K562 (cell line): ENCODE measurements around the gene SCAP. TPM values are rescaled to one million over a fixed set of nuclear protein-coding genes. Genes with fewer than 3 reads are reported as not detected.

Experiments used
- ADNP ChIP-seq: fragments of 200-800 bp; sonication (Bioruptor generic); IDR thresholded peaks from 2 replicates; pipeline ENCODE4 v1.6.1; 2016; ENCODE audit warnings: missing genetic modification characterization, missing compliant biosample characterization
- CTCF ChIP-seq, 3 experiments: IDR thresholded peaks in 2 of 3; conservative IDR thresholded peaks in 1 of 3; 2 replicates each; pipeline ENCODE4 v1.5.1; 2011 to 2012; ENCODE audit warnings: low read length in 3 of 3, mild to moderate bottlenecking in 3 of 3, control low read depth in 2 of 3, improper control_type of control experiment in 1 of 3, inconsistent platforms in 1 of 3, low read depth in 1 of 3, mixed read lengths in 1 of 3, moderate library complexity in 1 of 3; ENCODE audit not compliant: insufficient read depth in 2 of 3
- GTF2A2 ChIP-seq: IDR thresholded peaks from 2 replicates; pipeline ENCODE4 v1.6.1; 2016; ENCODE audit warnings: mild to moderate bottlenecking, missing genetic modification characterization, missing compliant biosample characterization
- HCFC1 ChIP-seq: IDR thresholded peaks from 2 replicates; pipeline ENCODE4 v1.6.1; 2012; ENCODE audit warnings: low read depth, low read length, improper control_type of control experiment
- PCBP1 ChIP-seq: fragments of 200-400 bp; formaldehyde crosslinking; IDR thresholded peaks from 2 replicates; pipeline ENCODE4 v1.6.1; 2018; ENCODE audit warnings: mild to moderate bottlenecking, low read depth, low read length; ENCODE audit not compliant: poor library complexity, severe bottlenecking
- POLR2A ChIP-seq: fragments of 450-650 bp; conservative IDR thresholded peaks from 2 replicates; pipeline ENCODE4 v1.6.1; 2016
- POLR2G ChIP-seq: fragments of 200-400 bp; formaldehyde crosslinking; IDR thresholded peaks from 2 replicates; pipeline ENCODE4 v1.6.1; 2017; ENCODE audit warnings: low read depth, mild to moderate bottlenecking, antibody characterized with exemption, low read length, moderate library complexity
- THAP12 ChIP-seq: fragments of 250-450 bp; sonication (Bioruptor Pico); IDR thresholded peaks from 2 replicates; pipeline ENCODE4 v1.9.0; 2021; ENCODE audit warnings: mild to moderate bottlenecking, inconsistent platforms
- ZBED1 ChIP-seq: IDR thresholded peaks from 2 replicates; pipeline ENCODE4 v1.6.1; 2014
- ZNF174 ChIP-seq: fragments of 250-450 bp; sonication (Bioruptor Pico); IDR thresholded peaks from 2 replicates; pipeline ENCODE4 v1.4.0; 2020; ENCODE audit warnings: mild to moderate bottlenecking
- ZNF316 ChIP-seq: fragments of 450-650 bp; IDR thresholded peaks from 2 replicates; pipeline ENCODE4 v1.6.1; 2016
- ZNF512 ChIP-seq: IDR thresholded peaks from 2 replicates; pipeline ENCODE4 v1.6.1; 2016; ENCODE audit warnings: missing genetic modification characterization, missing compliant biosample characterization
- polyA plus RNA-seq, 8 experiments: library from polyadenylated mRNA; depleted of rRNA in 4 of 8; stranded (reverse) in 5 of 8; unstranded in 3 of 8; fragments of >200 nt; fragmentation: Nextera tagmentation in 2 of 8; fragmentation: Illumina TruSeq in 1 of 8; extraction: Ambion mirVana in 2 of 8; extraction: Trizol in 1 of 8; gene quantifications; 2 replicates each; pipeline versions ENCODE4 v1.2.1 to v1.2.3, GENCODE V29; 2011 to 2014; ENCODE audit warnings: inconsistent platforms in 1 of 8, missing spikeins in 1 of 8
- total RNA-seq, 7 experiments: library from RNA; depleted of rRNA in 6 of 7; stranded (reverse); fragments of >200 nt in 6 of 7; fragmentation: Illumina TruSeq in 2 of 7; extraction: Trizol in 2 of 7; gene quantifications; 2 replicates each; pipeline versions ENCODE4 v1.2.1 to v1.2.3, GENCODE V29; 2011 to 2021; ENCODE audit warnings: low replicate concordance in 1 of 7

SCAP gene
- total and polyA plus RNA-seq, 9 of the 15 experiments (the other 6 are each of a cell fraction or from before 2014, with no cell fraction given): 2.6 to 104 (median 37.8) TPM

- TF ChIP-seq THAP12 (CRISPR knock-in tag): no peak
- TF ChIP-seq PCBP1: peak; percentile 40
- TF ChIP-seq POLR2A: peak; percentile 44
- TF ChIP-seq CTCF (IDR thresholded peaks at IDR 0.05 in 2 of 3, conservative IDR thresholded peaks at IDR 0.05 in 1 of 3; ENCODE audit: insufficient read depth in 2 of 3, low read depth in 1 of 3, low read length in 3 of 3): peak in 2 of 3 experiments; percentile 15 to 29; a peak in 2 of 6 replicates
- TF ChIP-seq ADNP: no peak
- TF ChIP-seq GTF2A2 (tag): no peak
- TF ChIP-seq ZNF174 (CRISPR knock-in tag): no peak
- no peak for TF ChIP-seq ZBED1
- TF ChIP-seq ZNF316: no peak
- no peak for TF ChIP-seq ZNF512 (tag)
- peak; percentile 11; the same call in 1 of the 2 replicates for TF ChIP-seq POLR2G
- TF ChIP-seq HCFC1: no peak
These were observed 62.8 kb downstream of the SCAP start (continued) for GRCh38 chr3:47412842-47413520.
